Calu3 (cell line): Measurements from ENCODE around the gene CTNNA2. TPM values are rescaled to one million over a fixed set of nuclear protein-coding genes. Genes with fewer than 3 reads are reported as not detected.

Experiments used
- BruUV-seq: library from RNA; stranded (reverse); fragments of 400-500 nt; replicated peaks from 2 replicates; lab custom pipeline; 2021; lab: Mats Ljungman, UMichigan
- CTCF ChIA-PET: fragments of 300-600 bp; sonication (Branson Sonifier 250); formaldehyde crosslinking; loops from one replicate; lab custom pipeline; 2022; ENCODE audit warnings: antibody characterized with exemption; lab: Charles Lee
- DNase-seq: peaks from one replicate; pipeline ENCODE4 v3.0.0; 2022
- H3K27ac Mint-ChIP-seq: one replicate; pipeline ENCODE4 v1.8.0; 2022; ENCODE audit warnings: mixed read lengths; ENCODE audit not compliant: unreplicated experiment
- H3K27me3 Mint-ChIP-seq: one replicate; pipeline ENCODE4 v1.8.0; 2022; ENCODE audit warnings: mixed read lengths; ENCODE audit not compliant: unreplicated experiment
- H3K36me3 Mint-ChIP-seq: one replicate; pipeline ENCODE4 v1.8.0; 2022; ENCODE audit warnings: mild to moderate bottlenecking, moderate library complexity, mixed read lengths; ENCODE audit not compliant: insufficient read depth, unreplicated experiment
- H3K4me1 Mint-ChIP-seq: one replicate; pipeline ENCODE4 v1.8.0; 2022; ENCODE audit warnings: mild to moderate bottlenecking, low read depth, mixed read lengths; ENCODE audit not compliant: unreplicated experiment
- H3K4me3 Mint-ChIP-seq: one replicate; pipeline ENCODE4 v1.8.0; 2022; ENCODE audit warnings: mild to moderate bottlenecking, low read depth, moderate library complexity, mixed read lengths; ENCODE audit not compliant: unreplicated experiment
- H3K9me3 Mint-ChIP-seq: one replicate; pipeline ENCODE4 v1.8.0; 2022; ENCODE audit warnings: low read depth, mixed read lengths; ENCODE audit not compliant: unreplicated experiment
- CTCF ChIP-seq: fragments of 200-600 bp; IDR thresholded peaks from one replicate; pipeline ENCODE4 v1.8.0; 2022; ENCODE audit warnings: antibody characterized with exemption; ENCODE audit not compliant: unreplicated experiment
- intact Hi-C: fragments of 100-400 bp; cut with micrococcal nuclease; formaldehyde crosslinking; loops from one replicate; pipeline ENCODE4 v1.10.0; 2022; ENCODE audit not compliant: unreplicated experiment
- total RNA-seq: library from RNA; stranded (reverse); gene quantifications from 2 replicates; pipeline ENCODE4 v1.2.3, GENCODE V29; 2022

Gene CTNNA2
- total RNA-seq, 1 experiment from 2014 or later = not detected

GRCh38 chr2:79723830-79724229, 211.0 kb downstream of the CTNNA2 start:
- intact Hi-C loops = no loop called here
- no peak overlapping the region for H3K4me3 Mint-ChIP-seq
- H3K27ac Mint-ChIP-seq = no peak overlapping the region
- BruUV-seq = no TSS peak
- peaks cover 13% of the 10 kb centered on the region for H3K9me3 Mint-ChIP-seq
- H3K27me3 Mint-ChIP-seq = no peaks in the 10 kb centered on the region
- no peak for DNase-seq
- no peak for TF ChIP-seq CTCF
- CTCF ChIA-PET = no interaction called here
- no peaks in the 10 kb centered on the region for H3K36me3 Mint-ChIP-seq
- H3K4me1 Mint-ChIP-seq = no peaks in the 10 kb centered on the region

- DNase-seq = no peak
- Mint-ChIP-seq H3K36me3 (no peaks in the 10 kb centered on the region), H3K9me3 (peaks cover 2% of the 10 kb centered on the region), H3K27me3 (no peaks in the 10 kb centered on the region), H3K4me1 (no peaks in the 10 kb centered on the region), H3K4me3 (no peak overlapping the region), H3K27ac (no peak overlapping the region)
- CTCF ChIA-PET = no interaction called here
- BruUV-seq = no TSS peak
- intact Hi-C loops = no loop called here
- TF ChIP-seq CTCF = no peak
These were observed 216.7 kb downstream of the CTNNA2 start for GRCh38 chr2:79729532-79729931.

- BruUV-seq = no TSS peak
- Mint-ChIP-seq H3K4me1 (no peaks in the 10 kb centered on the region), H3K27ac (no peak overlapping the region), H3K36me3 (no peaks in the 10 kb centered on the region), H3K27me3 (no peaks in the 10 kb centered on the region), H3K9me3 (peaks cover 4% of the 10 kb centered on the region), H3K4me3 (no peak overlapping the region)
- DNase-seq = no peak
- CTCF ChIA-PET = no interaction called here
- no peak for TF ChIP-seq CTCF
- intact Hi-C loops = no loop called here
These were observed 221.7 kb downstream of the CTNNA2 start for GRCh38 chr2:79734518-79734917.

GRCh38 chr2:79740879-79741443, 228.1 kb downstream of the CTNNA2 start:
- no peak for DNase-seq
- no peak for TF ChIP-seq CTCF
- CTCF ChIA-PET = no interaction called here
- no peak overlapping the region for H3K27ac Mint-ChIP-seq
- BruUV-seq = no TSS peak
- no peaks in the 10 kb centered on the region for H3K4me1 Mint-ChIP-seq
- H3K9me3 Mint-ChIP-seq = peaks cover 12% of the 10 kb centered on the region
- intact Hi-C loops = no loop called here
- H3K36me3 Mint-ChIP-seq = no peaks in the 10 kb centered on the region
- no peaks in the 10 kb centered on the region for H3K27me3 Mint-ChIP-seq
- no peak overlapping the region for H3K4me3 Mint-ChIP-seq
